Right lobe of liver (tissue), 4 donors: ENCODE data around the gene TMEM129.

Experiments
- CTCF ChIP-seq, 4 donors: fragments of 200-600 bp in 3 of 4; fragments of 450-650 bp in 1 of 4; IDR thresholded peaks; one replicate each; pipeline versions ENCODE4 v1.5.1 to v1.8.0; 2016 to 2022; ENCODE audit warnings: antibody characterized with exemption in 4 of 4, mild to moderate bottlenecking in 2 of 4
- POLR2A ChIP-seq: fragments of 450-650 bp; IDR thresholded peaks from one replicate; pipeline ENCODE4 v1.6.1; 2017; ENCODE audit warnings: antibody characterized with exemption, mild to moderate bottlenecking
- donor health status: DM: no; HTN: no; CAD: no.
- donor health status: DM: no; HTN: no; CAD: no.
- donor health status: DM: no; HTN: yes; CAD: no.

GRCh38 chr4:1757836-1758235, 36.7 kb upstream of the TMEM129 start:
- no peak for TF ChIP-seq CTCF (IDR thresholded peaks at IDR 0.05)
- no peak for TF ChIP-seq POLR2A
